T-helper 17 cell (primary cell): ENCODE data around the gene ZDHHC11B. TPM values are rescaled to one million over a fixed set of nuclear protein-coding genes. Genes with fewer than 3 reads are reported as not detected.

Experiments used
- total RNA-seq, 4 donors: library from RNA in 2 of 4; stranded (reverse) in 2 of 4; gene quantifications; one replicate each; pipeline ENCODE4 v1.2.3 and lab custom pipeline; 2022 to 2026

The ZDHHC11B gene
- total RNA-seq, 2 donors from 2014 or later, result 9.3 to 31.2 TPM

Other genes starting within 250 kb of the ZDHHC11B start
- 10 to 100 TPM in 1 of 2 donors, 1 to 10 TPM in 1; 8.5 to 11.4 TPM for gene CEP72, start 172.4 kb downstream of the ZDHHC11B start, total RNA-seq
- 10 to 100 TPM; 17.3 to 35.4 TPM for gene TPPP, start 91.4 kb downstream of the ZDHHC11B start, total RNA-seq
- gene ZDHHC11, start 66.3 kb upstream of the ZDHHC11B start, total RNA-seq, result 10 to 100 TPM; 27.7 to 37.1 TPM
- 100 to 1,000 TPM; 179 to 200 TPM for gene BRD9, start 108.1 kb upstream of the ZDHHC11B start, total RNA-seq
- gene TRIP13, start 108.2 kb upstream of the ZDHHC11B start, total RNA-seq, result 1 to 10 TPM; 1.0 to 2.6 TPM
- gene NKD2, start 224.1 kb upstream of the ZDHHC11B start, total RNA-seq, result not detected